ENCODE data around the gene C17orf58. TPM values are rescaled to one million over a fixed set of nuclear protein-coding genes. Genes with fewer than 3 reads are reported as not detected.
"Not testable (repeated sequence)": the region's sequence is repeated elsewhere in the genome, so short reads cannot be mapped to it uniquely, and the experiment has no call there.

The C17orf58 gene
- total RNA-seq, 1 donor, result 5.7 TPM

GRCh38 chr17:67962156-67962555 is 34.1 kb downstream of the C17orf58 start:
- DNase-seq (ENCODE audit: low read depth in 2 of 3, low spot score in 2 of 3), result not testable (repeated sequence)

DNA sequence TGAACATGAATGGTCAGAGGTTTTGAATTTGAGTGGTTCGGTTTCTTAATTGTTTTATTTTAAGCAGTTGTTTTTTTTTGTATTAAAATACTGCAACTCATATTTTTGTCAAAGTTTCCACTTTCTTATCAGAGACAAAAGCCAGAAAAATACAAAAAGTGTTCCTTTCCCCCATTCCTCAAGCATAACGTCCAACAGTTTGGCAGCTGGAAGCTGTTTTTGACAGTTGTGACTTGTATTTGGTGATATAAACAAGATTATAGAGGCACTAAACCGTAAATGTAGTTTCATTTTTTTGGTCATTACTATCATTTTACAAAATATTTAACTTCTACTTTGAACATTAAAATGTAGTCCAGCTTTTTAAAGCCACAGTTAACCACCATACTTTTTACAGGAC is 36.0 kb downstream of the C17orf58 start:
- DNase-seq (ENCODE audit: low read depth in 2 of 3, low spot score in 2 of 3), result not testable (repeated sequence)

DNA sequence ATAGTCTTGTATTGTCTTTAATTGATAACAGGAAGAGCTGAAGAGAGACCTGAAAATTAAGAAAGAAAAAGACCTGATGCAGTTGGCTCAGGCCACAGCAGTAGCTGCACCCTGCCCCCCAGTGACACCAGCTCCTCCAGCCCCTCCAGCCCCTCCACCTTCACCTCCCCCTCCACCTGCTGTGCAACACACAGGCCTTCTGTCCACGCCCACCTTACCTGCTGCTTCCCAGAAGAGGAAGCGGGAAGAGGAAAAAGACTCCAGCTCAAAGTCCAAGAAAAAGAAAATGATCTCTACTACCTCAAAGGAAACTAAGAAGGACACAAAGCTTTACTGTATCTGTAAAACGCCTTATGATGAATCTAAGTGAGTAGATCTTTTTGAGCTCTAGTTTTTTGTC is 36.8 kb downstream of the C17orf58 start:
- DNase-seq (ENCODE audit: low read depth in 2 of 3, low spot score in 2 of 3), result no peak

GRCh38 chr17:67950945-67951344 is 45.3 kb downstream of the C17orf58 start:
- no peak for DNase-seq (ENCODE audit: low read depth in 2 of 3, low spot score in 2 of 3)

DNA sequence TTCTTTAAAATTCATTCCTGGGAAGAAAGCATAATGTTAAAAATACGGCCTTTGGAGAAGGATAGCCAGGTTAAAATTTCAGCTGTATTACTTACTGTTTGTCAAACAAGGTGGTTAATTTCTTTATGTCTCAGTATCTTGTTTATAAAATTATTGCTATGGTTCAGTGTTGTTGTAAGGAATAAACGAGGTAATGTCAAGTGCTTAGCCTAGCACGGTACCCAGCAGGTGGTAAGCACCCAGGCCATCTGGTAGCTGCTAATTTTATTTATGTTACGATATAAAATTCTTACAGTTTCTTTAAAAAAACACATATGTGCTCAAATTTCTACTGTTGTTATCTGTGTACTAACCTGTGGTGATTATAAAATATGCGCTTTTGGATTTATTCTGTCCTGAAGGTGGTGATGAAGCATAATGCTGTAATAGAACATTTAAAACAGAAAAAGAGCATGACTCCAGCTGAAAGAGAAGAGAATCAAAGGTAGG is 48.9 kb downstream of the C17orf58 start:
- DNase-seq (ENCODE audit: low read depth in 2 of 3, low spot score in 2 of 3), result no peak

- DNase-seq (ENCODE audit: low read depth in 2 of 3, low spot score in 2 of 3), result no peak
Measured at GRCh38 chr17:67946513-67946912, 49.8 kb downstream of the C17orf58 start.

DNA sequence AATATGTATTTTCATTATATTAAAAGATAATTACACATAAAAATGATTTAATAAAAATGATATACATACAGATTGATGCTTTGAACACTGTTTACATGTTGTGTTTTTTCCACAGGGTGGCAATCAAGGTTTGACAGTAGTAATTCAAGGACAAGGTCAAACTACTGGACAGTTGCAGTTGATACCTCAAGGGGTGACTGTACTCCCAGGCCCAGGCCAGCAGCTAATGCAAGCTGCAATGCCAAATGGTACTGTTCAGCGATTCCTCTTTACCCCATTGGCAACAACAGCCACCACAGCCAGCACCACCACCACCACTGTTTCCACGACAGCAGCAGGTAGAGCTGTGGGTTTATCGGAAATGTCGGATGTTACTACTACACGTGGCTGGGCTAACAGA is 52.2 kb downstream of the C17orf58 start:
- DNase-seq (ENCODE audit: low read depth in 2 of 3, low spot score in 2 of 3), result no peak

DNA sequence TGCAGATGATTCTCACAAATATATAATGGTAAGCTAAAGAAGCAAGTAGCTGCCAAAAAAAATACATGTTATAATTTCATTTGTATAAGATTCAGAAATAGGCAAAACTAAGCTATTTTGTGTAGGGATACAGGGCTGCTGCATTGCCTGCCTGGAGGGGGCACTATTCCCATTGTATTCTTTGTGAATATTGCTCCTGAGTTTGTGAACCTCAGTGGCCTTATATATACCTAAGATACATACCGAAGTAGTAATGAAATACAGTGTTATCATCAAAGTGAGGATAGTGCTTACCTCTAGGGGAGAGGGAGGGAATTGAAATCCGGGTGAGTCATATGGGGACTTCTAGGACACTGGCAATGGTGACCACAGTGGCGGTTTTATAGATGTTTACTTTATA is 53.5 kb downstream of the C17orf58 start:
- peak in 2 of 3 donors; percentile 9 to 15 for DNase-seq (ENCODE audit: low read depth in 2 of 3, low spot score in 2 of 3)

Small RNA genes within 50 kb of the gene (small RNA-seq; reads per million reads assigned to genes)
- gene RN7SL622P, result not detected

Other genes with a start within 250 kb of the C17orf58 start
- gene BPTF, start 171.0 kb downstream of the C17orf58 start, total RNA-seq, result 116 TPM
- gene KPNA2, start 39.3 kb upstream of the C17orf58 start, total RNA-seq, result 28.3 TPM